Stimulated activated CD8-positive, alpha-beta memory T cell treated with anti-CD3 and anti-CD28 coated beads, Interleukin-15, amount 100 ng/mL, for 1 hour (primary cell): Measurements from ENCODE around the gene SLC35E2B.
A peak's percentile ranks its signal among the peaks of the same experiment; 100 is the strongest.

ENCODE experiments used
- DNase-seq: peaks from one replicate; pipeline ENCODE4 v3.0.0-alpha.2; 2020; ENCODE audit warnings: low read depth

The SLC35E2B gene

DNA sequence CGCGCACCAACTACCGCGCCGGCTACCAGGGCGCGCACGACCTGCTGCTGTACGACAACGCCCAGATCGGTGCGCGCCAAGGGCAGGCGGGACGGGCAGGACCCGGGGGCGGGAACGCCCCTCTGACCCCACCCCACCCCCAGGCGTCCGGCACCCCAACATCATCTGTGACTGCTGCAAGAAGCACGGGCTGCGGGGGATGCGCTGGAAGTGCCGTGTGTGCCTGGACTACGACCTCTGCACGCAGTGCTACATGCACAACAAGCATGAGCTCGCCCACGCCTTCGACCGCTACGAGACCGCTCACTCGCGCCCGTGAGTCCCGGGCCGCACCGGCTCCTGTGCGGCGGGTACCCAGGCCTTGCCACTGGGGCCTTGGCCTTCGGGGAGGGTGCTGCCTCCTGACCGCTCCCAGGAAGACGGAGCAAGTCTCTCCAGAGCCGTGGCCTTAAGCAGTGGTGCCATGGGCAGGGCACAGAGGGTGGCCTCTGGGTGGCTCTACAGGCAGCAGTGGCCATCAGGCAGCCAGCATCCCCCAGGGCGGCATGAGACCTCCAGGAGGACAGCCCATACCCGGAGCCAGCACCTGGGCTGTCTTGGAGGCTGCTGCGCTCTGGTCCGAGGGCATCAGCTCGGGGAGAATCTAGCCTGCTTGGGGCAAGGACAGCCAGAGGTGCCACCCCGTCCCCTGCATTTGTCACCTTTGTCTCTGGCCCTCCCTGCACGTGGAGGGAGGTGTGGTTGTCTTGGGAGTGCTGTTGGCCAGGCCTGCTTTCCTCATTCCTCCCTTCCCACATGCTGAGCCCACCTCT lies 68.8 kb downstream of the SLC35E2B start:
- DNase-seq: no peak

DNA sequence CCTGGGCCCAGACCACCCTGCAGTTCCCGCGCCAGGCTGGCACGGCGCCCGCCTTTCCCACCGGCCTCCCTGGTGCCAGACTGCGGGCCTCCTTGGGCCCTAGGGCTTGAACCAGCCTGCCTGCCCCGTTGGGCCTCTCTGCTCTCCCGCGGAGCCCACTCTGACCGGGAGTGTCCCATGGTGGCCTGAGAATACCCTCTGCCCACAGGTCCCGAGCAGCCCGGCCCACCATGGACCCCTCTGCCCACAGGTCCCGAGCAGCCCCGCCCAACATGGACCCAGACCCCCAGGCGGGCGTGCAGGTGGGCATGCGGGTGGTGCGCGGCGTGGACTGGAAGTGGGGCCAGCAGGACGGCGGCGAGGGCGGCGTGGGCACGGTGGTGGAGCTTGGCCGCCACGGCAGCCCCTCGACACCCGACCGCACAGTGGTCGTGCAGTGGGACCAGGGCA lies 69.4 kb downstream of the SLC35E2B start:
- no peak for DNase-seq

DNA sequence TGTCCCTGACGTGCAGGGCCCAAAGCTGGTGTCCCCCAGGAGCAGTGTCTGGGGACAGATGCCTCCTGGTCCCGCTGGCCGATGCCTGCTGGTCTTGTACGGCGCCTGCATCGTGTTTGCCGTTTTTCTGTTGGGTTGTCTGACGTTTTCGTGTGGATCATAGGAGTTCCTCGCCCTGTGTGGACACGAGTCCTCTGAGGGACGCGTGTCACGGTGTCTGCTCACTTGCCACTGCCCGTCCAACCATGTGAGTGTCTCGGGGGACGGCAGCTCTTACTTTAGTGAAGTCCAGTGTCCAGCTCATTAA lies 69.9 kb downstream of the SLC35E2B start:
- no peak for DNase-seq

DNA sequence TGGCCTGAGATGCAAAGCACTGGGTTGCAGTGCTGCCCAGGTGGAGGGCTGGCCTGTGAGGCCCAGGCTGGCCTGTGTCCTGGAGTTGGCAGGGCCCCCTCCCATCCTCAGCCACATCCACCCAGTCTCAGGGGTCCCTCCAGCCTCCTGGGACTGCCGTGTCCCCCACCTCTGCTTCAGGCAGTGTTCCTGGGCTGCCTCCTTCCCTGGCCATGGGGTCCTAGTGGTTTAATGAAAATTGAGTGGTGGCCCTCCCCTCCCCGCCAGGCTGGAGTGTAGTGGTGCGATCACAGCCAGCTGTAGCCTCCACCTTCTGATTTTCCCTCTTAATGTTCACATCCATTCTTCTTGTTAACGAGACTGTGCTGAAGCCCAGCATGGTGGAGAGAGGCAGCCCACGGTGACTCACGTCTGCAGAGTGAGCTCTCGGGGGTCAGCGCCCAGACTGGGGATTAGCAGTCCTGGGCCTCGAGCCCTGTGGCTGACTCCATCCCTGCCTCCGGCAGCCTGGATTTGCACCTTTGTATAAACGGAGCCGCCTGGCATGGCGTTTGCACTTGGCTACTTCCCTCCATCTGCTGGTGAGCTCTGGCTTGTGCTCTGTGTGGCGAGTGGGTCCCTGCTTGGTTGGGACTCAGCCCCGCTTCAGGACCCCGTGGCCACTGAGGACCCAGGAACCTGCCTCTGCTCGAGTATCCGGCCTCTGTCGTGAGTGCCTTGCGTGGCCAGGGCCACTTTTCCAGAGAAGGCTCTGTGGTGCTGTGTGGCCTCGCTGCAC lies 70.4 kb downstream of the SLC35E2B start:
- DNase-seq: no peak

DNA sequence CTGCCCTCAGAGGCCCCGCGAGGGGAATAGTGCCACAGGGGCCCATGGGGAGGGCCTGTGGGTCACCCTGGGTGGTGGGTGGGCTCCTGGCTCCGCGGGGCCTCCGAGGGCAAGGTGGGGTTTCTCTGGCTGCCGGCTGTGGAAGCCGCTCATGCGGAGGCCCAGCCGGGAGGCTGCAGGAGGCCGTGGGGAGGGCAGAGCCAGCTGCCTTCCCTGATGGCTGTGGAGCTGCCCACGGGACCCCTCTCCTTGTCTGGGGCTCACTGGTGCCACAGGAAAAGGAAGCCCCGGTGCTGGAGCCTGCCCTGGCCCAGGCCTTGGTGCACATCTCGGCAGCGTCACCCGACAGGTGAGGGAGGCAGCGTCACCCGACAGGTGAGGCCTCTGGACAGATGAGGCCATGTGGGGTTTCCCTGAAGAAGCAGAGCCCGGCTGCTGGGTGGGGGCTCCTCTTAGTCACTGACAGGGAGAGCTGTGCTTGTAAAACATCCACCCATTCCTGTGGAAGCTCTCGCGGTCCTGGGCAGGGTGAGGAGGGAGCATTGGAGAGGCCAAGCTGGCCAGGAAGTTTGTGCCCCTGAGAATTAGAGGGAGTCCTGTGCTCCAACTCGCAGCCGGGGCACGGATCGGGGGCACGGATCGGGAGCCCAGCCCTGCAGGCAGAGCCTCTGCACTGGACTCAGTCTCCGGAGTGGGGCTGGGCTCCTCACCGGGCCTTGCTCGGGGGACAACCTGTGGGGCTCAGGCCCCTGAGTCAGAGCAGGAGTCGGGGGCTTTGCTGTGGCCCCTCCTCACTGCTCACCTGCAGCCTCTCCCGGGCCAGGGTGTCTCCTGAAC lies 71.2 kb downstream of the SLC35E2B start:
- no peak for DNase-seq

DNA sequence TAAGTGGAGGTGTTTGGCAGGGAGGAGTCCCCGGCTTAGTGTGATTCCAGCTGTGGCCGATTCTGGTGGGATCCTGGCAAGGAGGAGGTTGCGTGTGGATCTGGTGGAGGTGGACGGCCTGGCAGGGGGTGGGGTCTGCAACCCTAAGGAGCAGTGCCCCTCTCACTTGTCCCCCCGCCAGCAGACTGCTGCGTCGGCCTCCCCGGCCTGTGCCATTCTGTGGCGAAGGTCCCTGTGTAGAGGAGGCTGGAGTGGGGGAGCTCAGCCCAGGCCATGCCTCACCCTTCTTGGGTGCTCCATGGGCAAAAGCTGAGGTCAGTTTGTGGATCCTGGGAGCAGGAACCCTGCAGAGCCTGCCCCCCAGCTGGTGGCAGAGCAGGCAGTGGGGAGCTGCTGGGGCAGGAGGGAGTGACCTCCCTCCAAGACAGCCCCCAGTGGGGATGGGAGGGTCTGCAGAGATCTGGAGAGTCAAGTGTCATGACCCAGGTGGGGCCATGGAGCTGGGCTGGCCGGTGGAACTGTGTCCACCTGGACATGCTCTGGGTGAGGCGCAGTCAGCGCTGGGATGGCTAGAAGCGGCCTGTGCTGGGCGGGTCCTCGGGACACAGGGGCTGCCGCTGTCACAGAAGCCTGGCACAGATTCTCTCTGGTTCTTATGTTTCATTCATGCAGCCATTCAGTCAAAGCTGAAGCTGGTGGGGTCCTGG lies 72.0 kb downstream of the SLC35E2B start:
- DNase-seq: no peak

DNA sequence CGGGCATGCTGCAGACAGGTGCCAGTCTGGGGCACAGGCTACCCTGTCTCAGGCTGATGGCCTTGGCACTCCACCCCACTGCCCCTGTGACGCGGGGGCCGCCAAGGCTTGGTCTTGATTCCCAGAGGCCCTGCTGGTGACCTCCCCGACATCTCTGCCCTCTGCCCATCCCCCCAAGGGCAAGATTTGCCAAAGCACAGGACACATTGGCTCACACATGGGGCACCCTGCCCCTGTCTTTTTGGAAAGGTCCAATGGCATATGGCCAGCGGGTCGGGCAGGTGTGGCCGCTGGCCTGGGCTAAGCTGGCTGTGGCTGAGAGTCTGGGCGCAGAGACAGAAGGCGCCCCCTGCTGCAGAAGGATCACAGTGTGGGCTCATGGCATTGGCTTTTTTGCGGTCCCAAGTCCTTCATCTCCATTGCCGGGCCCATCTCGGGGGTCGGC lies 72.7 kb downstream of the SLC35E2B start:
- DNase-seq: no peak

DNA sequence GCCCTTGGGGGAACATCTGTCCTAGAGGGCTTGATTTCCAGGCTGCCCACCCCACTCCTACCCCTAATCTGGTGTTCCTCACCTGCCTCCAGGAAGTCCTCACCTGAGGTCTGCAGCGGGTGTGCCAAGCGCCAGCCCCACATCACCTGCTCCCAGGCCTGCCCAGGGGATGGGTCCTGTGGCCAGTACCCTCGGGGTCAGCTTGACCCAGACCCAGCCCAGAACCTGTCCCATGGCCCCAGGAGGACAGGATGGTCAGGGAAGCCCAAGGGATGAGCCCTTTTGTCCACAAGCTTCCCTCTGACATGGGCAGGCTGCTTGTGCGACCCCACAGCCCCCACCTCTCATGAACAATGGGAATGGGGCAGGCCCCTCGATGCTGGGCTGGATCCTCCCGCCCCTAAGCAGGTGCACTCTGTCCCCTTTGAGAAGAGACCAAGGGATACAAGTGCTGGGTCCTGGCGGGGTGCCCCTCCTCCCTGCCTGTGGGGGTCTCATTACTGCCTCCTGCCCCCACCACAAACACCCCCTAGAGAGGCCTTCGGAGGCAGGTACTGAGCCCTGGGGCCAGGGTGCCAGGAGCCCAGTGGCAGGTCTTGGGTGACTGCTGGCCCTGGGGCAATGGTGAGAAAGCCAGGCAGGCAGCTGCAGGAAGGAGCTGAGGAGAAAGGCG lies 74.1 kb downstream of the SLC35E2B start:
- no peak for DNase-seq

DNA sequence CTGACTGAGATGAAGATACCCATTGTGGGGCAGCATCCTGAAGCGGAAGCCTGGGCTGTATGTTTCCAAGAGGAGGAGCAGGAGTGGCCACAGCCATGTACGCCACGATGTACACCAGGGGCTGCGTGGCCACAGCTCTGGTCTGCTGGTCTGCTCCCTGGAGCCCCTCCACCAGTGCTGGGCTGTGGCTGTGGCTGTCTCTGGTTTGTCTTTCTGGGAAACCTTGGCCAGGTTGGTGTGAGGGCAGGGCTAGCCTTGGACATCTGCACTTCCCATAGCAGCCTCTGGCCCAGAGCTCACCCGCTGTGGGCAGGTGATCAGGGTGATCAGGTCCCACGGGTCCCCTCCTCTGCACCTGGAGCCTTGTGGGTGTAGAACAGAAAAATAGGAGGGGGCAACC lies 74.7 kb downstream of the SLC35E2B start:
- no peak for DNase-seq

DNA sequence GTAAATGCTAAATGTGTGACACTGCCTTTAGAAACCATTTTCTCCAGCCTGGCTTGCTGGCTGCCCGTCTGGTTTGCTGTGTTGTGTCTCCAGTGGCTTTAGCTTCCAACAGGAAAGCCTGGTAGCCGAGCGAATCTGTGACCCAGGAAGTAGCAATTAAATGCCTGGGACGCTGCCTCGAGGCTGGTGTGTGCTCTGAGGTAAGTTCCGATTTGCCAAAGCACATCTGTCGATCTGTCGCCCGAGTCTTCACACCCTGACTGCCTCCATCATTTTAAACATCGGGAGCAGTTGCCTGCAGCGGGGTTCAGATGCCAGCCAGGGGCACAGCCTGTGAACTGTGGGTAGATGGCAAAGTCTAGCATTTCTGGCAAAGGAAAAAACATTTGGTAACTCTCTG lies 75.1 kb downstream of the SLC35E2B start:
- DNase-seq: no peak

DNA sequence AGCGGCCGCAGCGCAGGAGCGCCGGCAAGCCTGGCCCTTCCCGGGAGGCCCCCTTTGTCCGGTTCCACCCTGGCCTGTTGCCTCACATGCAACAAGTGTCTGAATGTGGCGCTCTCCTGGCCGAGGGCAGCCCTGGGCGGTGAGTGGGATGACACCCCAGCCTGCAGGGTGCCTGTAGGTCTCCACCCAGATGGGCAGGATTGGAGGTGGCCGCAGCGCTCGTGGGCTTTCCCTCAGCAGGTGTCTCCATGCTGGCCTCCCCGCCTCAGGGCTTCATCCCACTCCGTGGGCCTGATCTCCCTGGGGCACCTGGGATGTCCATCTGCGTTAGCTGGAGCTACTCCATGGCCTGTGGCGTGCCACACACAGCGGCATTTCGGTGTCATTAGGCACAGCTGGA lies 75.8 kb downstream of the SLC35E2B start:
- no peak for DNase-seq

DNA sequence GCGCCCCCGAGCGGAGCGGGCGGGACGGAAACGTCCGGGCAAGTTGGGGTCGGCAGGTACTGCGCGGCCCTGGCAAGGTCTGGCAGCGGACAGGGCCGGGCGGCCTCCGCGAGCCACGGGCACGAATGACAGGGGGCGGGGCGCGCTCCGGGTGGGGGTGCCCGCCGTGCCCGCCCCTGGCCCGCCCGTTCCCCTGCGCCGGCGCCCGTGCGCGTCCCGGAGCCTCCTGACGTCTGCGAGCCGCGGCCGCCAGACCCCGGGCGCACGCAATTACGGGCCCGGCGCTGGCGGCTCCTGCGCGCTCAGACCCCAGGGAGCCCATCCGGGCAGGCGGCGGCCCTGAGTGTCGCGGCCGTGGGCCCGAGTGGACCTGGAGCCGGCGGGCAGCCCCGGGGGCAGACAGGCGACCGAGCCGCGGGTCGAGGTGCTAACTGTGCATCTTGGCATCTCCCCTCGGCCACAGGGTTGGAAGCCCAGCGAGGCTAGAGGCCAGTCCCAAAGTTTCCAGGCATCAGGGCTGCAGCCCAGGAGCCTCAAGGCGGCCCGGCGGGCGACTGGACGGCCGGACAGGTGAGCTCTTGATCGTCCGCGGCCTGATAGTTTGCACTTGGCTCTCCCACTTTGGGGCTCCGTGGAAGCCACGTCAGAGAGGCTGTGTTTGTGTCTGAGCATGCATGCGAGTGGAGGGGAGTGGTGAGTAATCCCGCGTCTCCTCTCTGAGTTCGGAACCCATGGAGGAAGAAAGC lies 76.4 kb downstream of the SLC35E2B start:
- DNase-seq: no peak

DNA sequence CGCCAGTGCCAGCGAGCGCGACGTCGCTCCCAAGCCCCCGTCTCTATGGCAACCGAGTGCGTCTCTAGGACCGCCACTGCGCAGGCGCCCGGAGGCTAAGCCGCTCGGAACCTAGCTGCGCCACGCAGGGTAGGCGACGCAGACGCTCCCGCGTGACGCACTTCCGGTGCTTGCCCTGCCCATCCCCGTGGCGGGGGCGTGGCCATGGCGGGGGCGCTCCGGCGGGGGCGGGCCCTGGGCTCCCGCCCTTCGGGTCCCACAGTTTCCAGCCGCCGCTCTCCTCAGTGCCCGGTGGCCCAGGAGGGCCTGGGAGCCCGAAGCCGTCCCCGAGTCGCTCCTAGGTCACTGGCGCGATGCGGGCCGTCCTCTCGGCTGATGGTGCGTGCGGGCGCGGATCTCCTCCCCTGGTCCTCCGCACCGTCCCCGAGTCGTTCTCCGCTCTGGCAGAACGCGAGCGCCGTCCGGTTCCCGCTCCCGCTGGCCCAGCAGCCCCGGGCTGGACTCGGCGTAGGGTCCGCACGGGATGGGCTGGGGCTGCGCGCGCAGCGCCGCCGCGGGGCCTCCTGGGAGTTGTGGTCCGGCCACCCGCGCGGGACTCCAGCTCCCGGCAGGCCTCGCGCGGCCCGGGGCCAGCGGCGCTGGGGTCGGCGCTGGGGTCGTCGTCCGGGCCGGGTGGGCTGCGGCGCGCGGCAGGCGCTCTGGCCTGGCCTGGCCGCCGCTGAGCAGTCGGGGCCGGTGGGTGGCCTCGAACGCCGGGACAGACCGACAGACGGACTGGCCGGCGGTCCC lies 77.1 kb downstream of the SLC35E2B start, which contains the start of gene MIB2:
Gene MIB2 (plus strand): TSS at position 245 of the 789 bp plus-strand sequence. CDS start 7,953 bp downstream, outside the sequence.
- DNase-seq: peak; percentile 90

DNA sequence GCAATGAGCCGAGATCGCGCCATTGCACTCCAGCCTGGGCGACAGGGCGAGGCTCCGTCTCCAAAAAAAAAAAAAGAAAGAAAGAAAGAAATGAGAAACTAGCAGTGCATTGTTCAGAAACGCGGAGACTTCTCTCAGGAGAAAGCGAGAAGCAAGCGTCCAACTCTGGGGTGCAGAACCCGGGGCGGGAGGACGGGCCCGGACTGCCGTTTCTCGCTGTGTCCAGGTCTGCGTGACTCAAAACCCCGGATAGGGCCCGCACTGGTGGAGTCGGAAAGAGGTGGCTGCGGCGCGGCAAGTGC lies 77.7 kb downstream of the SLC35E2B start:
- DNase-seq: no peak

DNA sequence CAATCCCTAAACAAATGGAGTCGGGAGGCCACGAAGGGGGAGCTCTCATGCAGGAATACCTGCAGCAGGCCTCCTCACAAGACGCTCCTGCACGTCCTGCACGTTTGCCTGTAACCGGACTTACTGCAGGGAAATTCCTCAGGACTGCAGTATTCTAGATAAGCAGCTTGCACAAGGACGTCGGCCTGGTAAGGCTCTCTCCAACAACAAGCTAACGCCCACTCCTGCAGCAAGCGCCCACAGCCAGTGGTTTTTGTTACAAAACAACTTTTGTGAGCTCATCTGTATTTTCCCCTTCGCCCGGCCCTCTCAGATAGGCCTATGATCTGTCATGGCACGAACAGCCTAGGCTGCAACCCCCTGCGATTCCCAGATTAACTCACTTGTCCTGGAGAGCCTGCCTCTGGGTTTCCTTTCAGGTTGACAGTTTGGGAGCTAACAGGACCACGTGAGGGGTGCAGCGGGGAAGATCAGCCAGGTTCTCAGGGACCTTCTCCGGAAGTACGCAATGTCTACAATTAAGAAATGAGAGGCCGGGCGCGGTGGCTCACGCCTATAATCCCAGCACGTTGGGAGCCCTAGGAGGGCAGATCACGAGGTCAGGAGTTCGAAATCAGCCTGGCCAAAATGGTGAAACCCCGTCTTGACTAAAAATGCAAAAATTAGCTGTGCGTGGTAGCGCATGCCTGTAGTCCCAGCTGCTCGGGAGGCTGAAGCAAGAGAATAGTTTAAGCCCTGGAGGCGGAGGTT lies 78.2 kb downstream of the SLC35E2B start:
- DNase-seq: no peak

DNA sequence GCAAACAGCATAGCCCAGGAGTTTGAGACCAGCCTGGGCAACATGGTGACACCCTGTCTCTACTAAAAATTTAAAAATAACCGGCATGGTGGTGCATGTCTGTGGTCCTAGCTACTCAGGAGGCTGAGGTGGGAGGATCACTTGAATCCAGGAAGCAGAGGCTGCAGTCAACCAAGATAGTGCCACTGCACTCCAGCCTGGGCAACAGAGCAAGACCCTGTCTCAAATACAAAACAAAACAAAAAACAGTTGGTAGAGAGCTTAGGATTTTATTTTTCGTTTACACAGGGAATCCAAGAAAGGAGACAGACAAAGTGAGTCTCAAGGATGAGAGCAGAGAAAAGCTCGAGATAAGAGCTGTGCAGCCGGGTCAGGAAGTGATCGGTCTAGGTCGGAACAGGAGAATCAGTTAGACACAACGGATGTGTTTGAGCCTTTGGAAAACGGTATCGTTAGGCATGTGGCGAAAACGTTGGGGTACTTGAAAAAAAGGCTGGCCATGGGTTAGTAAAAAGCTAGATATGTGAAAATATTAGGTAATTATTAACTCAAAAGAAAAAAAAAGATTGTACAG lies 79.0 kb downstream of the SLC35E2B start:
- no peak for DNase-seq

DNA sequence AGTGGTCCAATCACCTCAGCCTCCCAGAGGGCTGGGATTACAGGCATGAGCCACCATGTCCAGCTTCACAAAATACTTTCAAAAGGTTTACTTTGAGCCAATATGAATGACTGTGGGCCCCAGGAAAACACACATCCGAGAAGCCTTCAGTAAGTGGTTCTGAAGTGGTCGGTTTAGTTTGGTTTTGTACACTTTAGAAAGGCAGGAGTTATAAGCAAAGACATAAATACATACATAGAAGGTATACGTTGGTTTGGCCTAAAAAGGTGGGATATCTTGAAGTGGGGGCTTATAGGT lies 80.5 kb downstream of the SLC35E2B start:
- DNase-seq: no peak

DNA sequence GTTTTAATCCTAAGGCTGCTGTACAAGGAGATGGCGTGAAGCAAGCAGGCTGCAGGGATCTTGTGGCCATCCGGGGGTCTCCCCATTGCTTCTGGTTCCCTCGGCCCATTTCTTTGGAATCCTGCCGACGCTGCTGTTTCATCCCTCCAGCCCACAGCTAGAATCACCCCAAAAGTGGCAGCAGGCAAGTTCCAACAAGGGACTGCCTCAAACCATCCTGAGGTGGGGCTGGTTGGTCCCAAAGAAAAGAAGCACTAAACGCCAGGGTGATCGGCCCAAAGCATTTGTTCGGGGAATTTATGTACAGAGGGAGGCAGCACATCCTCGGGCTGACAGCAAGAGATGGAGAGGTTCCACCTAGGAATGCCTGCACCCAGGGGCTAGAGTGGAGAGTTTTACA lies 81.8 kb downstream of the SLC35E2B start:
- DNase-seq: no peak
